ENCODE measurements around the gene KRT75.

GRCh38 chr12:52390739-52391617, 43.2 kb downstream of the KRT75 start:
- no peak for TF ChIP-seq POLR2A (IDR thresholded peaks at IDR 0.05)
- TF ChIP-seq, protein P1, sequence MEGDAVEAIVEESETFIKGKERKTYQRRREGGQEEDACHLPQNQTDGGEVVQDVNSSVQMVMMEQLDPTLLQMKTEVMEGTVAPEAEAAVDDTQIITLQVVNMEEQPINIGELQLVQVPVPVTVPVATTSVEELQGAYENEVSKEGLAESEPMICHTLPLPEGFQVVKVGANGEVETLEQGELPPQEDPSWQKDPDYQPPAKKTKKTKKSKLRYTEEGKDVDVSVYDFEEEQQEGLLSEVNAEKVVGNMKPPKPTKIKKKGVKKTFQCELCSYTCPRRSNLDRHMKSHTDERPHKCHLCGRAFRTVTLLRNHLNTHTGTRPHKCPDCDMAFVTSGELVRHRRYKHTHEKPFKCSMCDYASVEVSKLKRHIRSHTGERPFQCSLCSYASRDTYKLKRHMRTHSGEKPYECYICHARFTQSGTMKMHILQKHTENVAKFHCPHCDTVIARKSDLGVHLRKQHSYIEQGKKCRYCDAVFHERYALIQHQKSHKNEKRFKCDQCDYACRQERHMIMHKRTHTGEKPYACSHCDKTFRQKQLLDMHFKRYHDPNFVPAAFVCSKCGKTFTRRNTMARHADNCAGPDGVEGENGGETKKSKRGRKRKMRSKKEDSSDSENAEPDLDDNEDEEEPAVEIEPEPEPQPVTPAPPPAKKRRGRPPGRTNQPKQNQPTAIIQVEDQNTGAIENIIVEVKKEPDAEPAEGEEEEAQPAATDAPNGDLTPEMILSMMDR (IDR thresholded peaks at IDR 0.05), result peak in 3 of 6 experiments; percentile 45 to 53 (median 48)
